SU-DHL-6 (cell line): Measurements from ENCODE around the gene DDX56.

Source experiments
- H2AFZ ChIP-seq: fragments of 200-600 bp; sonication (generic); 2 replicates; pipeline ENCODE4 v1.6.1; 2014; ENCODE audit warnings: low read depth, mild to moderate bottlenecking, moderate library complexity, mixed read lengths, antibody characterized with exemption, low read length; ENCODE audit not compliant: severe bottlenecking
- H3F3A ChIP-seq: fragments of 200-600 bp; shearing (Covaris generic); 2 replicates; pipeline ENCODE4 v1.6.0; 2016; ENCODE audit warnings: antibody characterized with exemption, mild to moderate bottlenecking; ENCODE audit not compliant: insufficient read depth
- H3K27ac ChIP-seq: fragments of 200-600 bp; sonication (generic); 2 replicates; pipeline ENCODE4 v1.5.1; 2016; ENCODE audit warnings: low read depth, mild to moderate bottlenecking, low read length, moderate library complexity, mixed read lengths
- H3K27me3 ChIP-seq: fragments of 200-600 bp; sonication (generic), shearing (Covaris generic); 2 replicates; pipeline ENCODE4 v1.6.0; 2014; ENCODE audit warnings: mild to moderate bottlenecking, low read length
- H3K36me3 ChIP-seq: fragments of 200-600 bp; sonication (generic); 2 replicates; pipeline ENCODE4 v1.6.1; 2014; ENCODE audit warnings: mild to moderate bottlenecking, low read length, mixed read lengths
- H3K4me2 ChIP-seq: fragments of 300-600, 200-600 bp; shearing (Covaris generic), sonication (generic); 2 replicates; pipeline ENCODE4 v1.6.0; 2014; ENCODE audit warnings: low read length, low read depth, mild to moderate bottlenecking; ENCODE audit not compliant: poor library complexity, severe bottlenecking
- H3K4me3 ChIP-seq: fragments of 200-600 bp; sonication (generic); 2 replicates; pipeline ENCODE4 v1.5.1; 2014; ENCODE audit warnings: antibody characterized with exemption, low read length, mild to moderate bottlenecking, mixed read lengths; ENCODE audit not compliant: insufficient read depth, poor library complexity, severe bottlenecking
- H3K79me2 ChIP-seq: fragments of 200-600 bp; sonication (generic); 2 replicates; pipeline ENCODE4 v1.6.1; 2014; ENCODE audit warnings: mild to moderate bottlenecking, low read length, moderate library complexity; ENCODE audit not compliant: insufficient read depth
- H3K9ac ChIP-seq: fragments of 200-600 bp; sonication (generic); 2 replicates; pipeline ENCODE4 v1.7.0; 2014; ENCODE audit warnings: mild to moderate bottlenecking, low read length
- H3K9me2 ChIP-seq: fragments of 200-600 bp; sonication (generic); replicated peaks from 2 replicates; pipeline ENCODE4 v1.6.1; 2014; ENCODE audit warnings: low read length; ENCODE audit not compliant: insufficient read depth
- H3K9me3 ChIP-seq: fragments of 200-600 bp; sonication (generic); 2 replicates; pipeline ENCODE4 v1.6.1; 2014; ENCODE audit warnings: low read length, mixed read lengths; ENCODE audit not compliant: insufficient read depth
- H4K20me1 ChIP-seq: fragments of 200-600 bp; sonication (generic); 2 replicates; pipeline ENCODE4 v1.6.1; 2014; ENCODE audit warnings: low read depth, mild to moderate bottlenecking, antibody characterized with exemption, low read length, moderate library complexity, mixed read lengths
- EZH2phosphoT487 ChIP-seq: fragments of 200-600 bp; sonication (generic), shearing (Covaris generic); conservative IDR thresholded peaks from 2 replicates; pipeline ENCODE4 v1.6.1; 2018; ENCODE audit warnings: mild to moderate bottlenecking, antibody characterized with exemption, low read length, moderate library complexity, mixed read lengths
- TF ChIP-seq, protein P1 (sequence below): fragments of 200-600 bp; sonication (generic); IDR thresholded peaks from one replicate; pipeline ENCODE4 v1.5.1; 2017; ENCODE audit warnings: antibody characterized with exemption, mild to moderate bottlenecking, low read length, moderate library complexity; ENCODE audit not compliant: insufficient read depth, poor library complexity, severe bottlenecking

Gene DDX56

DNA sequence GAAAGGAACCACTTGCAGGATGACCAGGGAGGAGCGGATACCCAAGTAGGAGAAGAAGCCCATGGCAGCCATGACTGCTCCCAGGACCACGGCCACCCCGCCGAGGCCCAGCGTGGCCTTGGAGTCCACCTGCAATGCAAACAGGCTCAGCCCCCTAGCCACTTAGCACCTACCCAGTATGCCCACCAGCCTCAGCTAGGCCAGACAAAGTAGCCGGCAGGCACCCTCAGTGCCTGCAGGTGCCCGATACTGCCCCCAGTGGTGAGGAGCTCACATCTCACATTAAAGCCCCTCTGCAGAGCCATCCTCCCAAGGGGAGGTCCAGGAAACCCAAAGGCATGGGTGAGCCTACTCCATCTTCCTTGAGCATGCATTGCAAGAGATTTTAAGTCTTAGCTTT, 39.2 kb downstream of the DDX56 start:
- Histone ChIP-seq H3K79me2 (no peaks in the 10 kb centered on the region), H3K36me3 (no peaks in the 10 kb centered on the region), H3K9me2 (no peaks in the 10 kb centered on the region), H3K9ac (no peak overlapping the region), H2AFZ (no peak overlapping the region), H3K4me3 (no peak overlapping the region), H3K4me2 (no peak overlapping the region), H3K27me3 (no peaks in the 10 kb centered on the region), H4K20me1 (no peaks in the 10 kb centered on the region), H3F3A (no peaks in the 10 kb centered on the region), H3K27ac (no peak overlapping the region), H3K9me3 (no peaks in the 10 kb centered on the region)
- TF ChIP-seq EZH2phosphoT487: no peak
- TF ChIP-seq, protein P1, sequence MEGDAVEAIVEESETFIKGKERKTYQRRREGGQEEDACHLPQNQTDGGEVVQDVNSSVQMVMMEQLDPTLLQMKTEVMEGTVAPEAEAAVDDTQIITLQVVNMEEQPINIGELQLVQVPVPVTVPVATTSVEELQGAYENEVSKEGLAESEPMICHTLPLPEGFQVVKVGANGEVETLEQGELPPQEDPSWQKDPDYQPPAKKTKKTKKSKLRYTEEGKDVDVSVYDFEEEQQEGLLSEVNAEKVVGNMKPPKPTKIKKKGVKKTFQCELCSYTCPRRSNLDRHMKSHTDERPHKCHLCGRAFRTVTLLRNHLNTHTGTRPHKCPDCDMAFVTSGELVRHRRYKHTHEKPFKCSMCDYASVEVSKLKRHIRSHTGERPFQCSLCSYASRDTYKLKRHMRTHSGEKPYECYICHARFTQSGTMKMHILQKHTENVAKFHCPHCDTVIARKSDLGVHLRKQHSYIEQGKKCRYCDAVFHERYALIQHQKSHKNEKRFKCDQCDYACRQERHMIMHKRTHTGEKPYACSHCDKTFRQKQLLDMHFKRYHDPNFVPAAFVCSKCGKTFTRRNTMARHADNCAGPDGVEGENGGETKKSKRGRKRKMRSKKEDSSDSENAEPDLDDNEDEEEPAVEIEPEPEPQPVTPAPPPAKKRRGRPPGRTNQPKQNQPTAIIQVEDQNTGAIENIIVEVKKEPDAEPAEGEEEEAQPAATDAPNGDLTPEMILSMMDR: peak; percentile 99

DNA sequence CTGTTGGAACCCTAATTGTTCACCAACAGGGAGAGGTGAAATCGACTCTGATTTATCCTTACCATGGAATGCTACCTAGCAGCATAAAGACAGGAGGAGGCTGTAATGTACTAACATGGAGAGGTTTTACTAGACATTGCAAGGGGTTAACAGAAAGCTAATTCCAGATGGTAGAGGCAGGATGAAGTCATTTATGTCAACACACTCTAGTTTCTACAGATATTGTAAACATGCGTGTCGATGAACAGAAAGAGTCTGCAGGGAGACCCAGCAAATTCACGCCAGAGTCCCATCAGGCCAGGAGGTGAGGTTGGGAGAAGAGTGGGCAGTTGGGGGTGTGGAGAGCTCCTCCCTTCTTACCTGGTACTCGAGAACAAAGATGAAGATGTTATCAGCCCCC, 39.6 kb downstream of the DDX56 start:
- H2AFZ ChIP-seq: no peak overlapping the region

DNA sequence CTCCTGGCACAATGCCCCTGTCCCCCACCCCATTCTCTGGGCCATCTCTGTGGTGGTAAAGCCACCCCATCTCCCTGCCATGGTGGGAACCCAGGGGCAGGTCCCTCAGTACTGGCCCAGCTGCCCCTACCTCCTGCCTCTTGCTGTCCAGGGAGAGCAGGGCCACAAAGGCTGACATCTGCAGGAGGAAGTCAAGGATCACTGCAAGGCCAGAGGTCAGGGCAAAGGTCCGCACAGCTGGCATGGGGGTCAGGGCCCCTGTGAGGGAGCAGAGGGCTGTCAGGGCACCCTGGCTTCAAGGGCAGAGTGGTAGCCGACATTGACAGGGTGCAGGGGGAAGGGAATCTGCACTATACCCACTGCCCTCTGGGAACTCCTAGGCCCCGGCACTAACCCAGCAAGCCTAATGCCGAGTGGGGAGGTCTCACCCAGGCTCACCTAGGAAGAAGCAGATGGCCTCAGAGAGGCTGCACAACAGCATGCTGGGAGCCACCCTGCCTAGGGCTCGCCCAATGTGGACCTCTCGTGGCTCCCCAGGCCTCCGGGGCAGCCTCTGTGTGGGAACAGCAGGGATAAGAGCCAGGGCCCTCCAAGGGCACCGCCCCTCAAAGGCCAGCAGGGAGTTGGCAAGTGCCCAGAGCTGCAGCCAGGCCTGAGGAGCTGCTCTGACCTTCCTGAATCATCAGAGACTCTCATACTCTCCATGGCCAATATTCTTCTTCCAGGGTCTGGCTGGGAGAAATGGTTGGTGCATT, 40.2 kb downstream of the DDX56 start:
- H3K27ac ChIP-seq: no peak overlapping the region

More for the DNA sequence above, 39.6 kb downstream of the DDX56 start:
- H3K4me3 ChIP-seq: no peak overlapping the region
- no peak overlapping the region for H3K27ac ChIP-seq
- H3K79me2 ChIP-seq: no peaks in the 10 kb centered on the region
- H3K4me2 ChIP-seq: no peak overlapping the region
- no peaks in the 10 kb centered on the region for H3F3A ChIP-seq
- no peaks in the 10 kb centered on the region for H4K20me1 ChIP-seq
- no peak for TF ChIP-seq EZH2phosphoT487
- TF ChIP-seq, protein P1: no peak
- H3K36me3 ChIP-seq: no peaks in the 10 kb centered on the region
- H3K9me2 ChIP-seq: no peaks in the 10 kb centered on the region
- no peaks in the 10 kb centered on the region for H3K27me3 ChIP-seq
- no peaks in the 10 kb centered on the region for H3K9me3 ChIP-seq
- no peak overlapping the region for H3K9ac ChIP-seq

More for the DNA sequence above, 40.2 kb downstream of the DDX56 start:
- no peaks in the 10 kb centered on the region for H3F3A ChIP-seq
- H3K27me3 ChIP-seq: no peaks in the 10 kb centered on the region
- no peak overlapping the region for H2AFZ ChIP-seq
- H3K79me2 ChIP-seq: no peaks in the 10 kb centered on the region
- H3K4me3 ChIP-seq: no peak overlapping the region
- TF ChIP-seq, protein P1: no peak
- no peak for TF ChIP-seq EZH2phosphoT487
- no peaks in the 10 kb centered on the region for H3K9me3 ChIP-seq
- H3K4me2 ChIP-seq: no peak overlapping the region
- H4K20me1 ChIP-seq: no peaks in the 10 kb centered on the region
- H3K9ac ChIP-seq: no peak overlapping the region
- no peaks in the 10 kb centered on the region for H3K36me3 ChIP-seq
- no peaks in the 10 kb centered on the region for H3K9me2 ChIP-seq
